ENCODE results near the gene OTUB2. TPM values are rescaled to one million over a fixed set of nuclear protein-coding genes. Genes with fewer than 3 reads are reported as not detected.
A peak's percentile ranks its signal among the peaks of the same experiment; 100 is the strongest.

OTUB2 gene
- total RNA-seq, 3 donors from 2014 or later, result 1.3 to 3.5 (median 1.4) TPM

DNA sequence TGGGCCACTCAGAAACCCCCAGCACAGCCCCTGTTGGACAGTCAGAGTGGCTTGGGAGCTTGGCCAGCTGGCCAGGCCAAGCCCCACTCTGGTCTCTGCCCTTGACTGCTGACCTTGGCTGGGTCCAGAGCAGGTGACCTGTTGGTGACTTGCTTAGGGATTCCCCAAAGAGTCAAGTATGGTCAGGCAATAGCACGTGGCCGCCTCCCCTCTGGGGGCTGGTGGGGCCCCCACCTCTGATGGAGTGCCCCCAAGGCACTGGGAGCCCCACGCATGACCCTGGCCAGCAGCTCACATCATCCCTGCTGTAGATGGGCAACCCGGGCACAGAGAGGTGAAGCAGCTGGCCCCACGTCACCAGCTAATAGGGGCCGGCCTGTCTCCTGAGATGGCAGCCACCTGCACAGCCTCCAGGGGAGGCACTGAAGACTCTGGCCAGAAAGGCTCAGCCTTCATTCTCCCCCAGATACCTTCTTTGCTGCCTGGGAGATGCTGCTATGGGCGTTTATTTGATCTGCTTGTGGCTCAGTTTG lies 27.2 kb upstream of the OTUB2 start:
- no peak overlapping the region for H3K4me3 ChIP-seq
- DNase-seq (no peak), ATAC-seq (no peak)
- intact Hi-C loops (cut with DNase I, micrococcal nuclease), result no loop called here
- H3K9me3 ChIP-seq, result no peaks in the 10 kb centered on the region
- TF ChIP-seq, protein P1, sequence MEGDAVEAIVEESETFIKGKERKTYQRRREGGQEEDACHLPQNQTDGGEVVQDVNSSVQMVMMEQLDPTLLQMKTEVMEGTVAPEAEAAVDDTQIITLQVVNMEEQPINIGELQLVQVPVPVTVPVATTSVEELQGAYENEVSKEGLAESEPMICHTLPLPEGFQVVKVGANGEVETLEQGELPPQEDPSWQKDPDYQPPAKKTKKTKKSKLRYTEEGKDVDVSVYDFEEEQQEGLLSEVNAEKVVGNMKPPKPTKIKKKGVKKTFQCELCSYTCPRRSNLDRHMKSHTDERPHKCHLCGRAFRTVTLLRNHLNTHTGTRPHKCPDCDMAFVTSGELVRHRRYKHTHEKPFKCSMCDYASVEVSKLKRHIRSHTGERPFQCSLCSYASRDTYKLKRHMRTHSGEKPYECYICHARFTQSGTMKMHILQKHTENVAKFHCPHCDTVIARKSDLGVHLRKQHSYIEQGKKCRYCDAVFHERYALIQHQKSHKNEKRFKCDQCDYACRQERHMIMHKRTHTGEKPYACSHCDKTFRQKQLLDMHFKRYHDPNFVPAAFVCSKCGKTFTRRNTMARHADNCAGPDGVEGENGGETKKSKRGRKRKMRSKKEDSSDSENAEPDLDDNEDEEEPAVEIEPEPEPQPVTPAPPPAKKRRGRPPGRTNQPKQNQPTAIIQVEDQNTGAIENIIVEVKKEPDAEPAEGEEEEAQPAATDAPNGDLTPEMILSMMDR (IDR thresholded peaks at IDR 0.05), result no peak
- peaks cover 3% of the 10 kb centered on the region for H3K4me1 ChIP-seq (ENCODE audit: low read depth)
- H3K36me3 ChIP-seq (ENCODE audit: low read depth), result no peaks in the 10 kb centered on the region

DNA sequence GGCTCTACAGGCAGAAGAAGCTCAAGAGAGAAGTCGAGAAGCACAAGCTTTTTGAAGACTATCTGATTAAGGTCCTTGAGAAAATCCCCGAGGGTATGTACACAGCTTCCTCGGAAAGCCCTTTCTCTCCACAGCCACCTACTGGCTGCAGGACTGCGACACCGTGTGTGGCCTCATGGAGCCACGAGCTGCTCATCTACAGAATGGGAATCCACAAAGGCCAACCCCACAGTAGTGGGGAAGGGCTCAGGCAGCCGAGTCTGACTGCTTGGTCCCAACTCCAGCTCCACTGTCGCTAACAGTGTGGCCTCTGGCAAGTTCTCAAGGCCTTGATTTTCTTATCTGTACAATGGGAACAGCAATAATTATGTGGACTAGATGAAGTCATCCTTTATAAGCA lies 26.6 kb upstream of the OTUB2 start:
- H3K4me1 ChIP-seq (ENCODE audit: low read depth), result peaks cover 3% of the 10 kb centered on the region
- ATAC-seq, result no peak
- intact Hi-C loops (cut with DNase I, micrococcal nuclease), result no loop called here

DNA sequence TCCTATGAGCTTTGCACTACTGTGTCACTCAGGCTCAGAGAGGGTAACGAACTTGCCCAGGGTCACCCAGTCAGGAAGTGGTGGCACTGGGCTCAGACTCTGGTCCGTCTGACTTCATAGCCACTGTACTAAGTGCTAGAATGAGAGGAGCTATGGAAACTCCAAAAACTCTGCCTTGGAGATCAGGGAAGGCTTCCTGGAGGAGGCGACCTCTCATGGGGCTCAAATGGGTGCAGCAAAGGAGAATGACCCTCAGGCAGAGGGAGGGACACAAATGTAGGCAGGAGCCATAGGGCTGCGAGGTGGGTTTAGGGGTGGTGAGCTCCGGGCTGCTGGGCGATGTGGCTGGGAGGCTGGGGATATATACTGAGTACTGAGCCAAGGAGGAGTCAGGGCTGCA lies 25.9 kb upstream of the OTUB2 start:
- no peaks in the 10 kb centered on the region for H3K9me3 ChIP-seq
- H3K4me3 ChIP-seq, result no peak overlapping the region
- no peak for DNase-seq
- intact Hi-C loops (cut with DNase I, micrococcal nuclease), result loop anchor here (2.0 kb wide), 2 partner anchors 59 to 61 kb away; no protein-coding TSS in a partner anchor
- H3K36me3 ChIP-seq (ENCODE audit: low read depth), result no peaks in the 10 kb centered on the region
- TF ChIP-seq, protein P1 (IDR thresholded peaks at IDR 0.05), result no peak
- peaks cover 3% of the 10 kb centered on the region for H3K4me1 ChIP-seq (ENCODE audit: low read depth)
- no peak for ATAC-seq

More for the DNA sequence above, 26.6 kb upstream of the OTUB2 start:
- no peak for DNase-seq
- TF ChIP-seq, protein P1 (IDR thresholded peaks at IDR 0.05), result no peak
- H3K36me3 ChIP-seq (ENCODE audit: low read depth), result no peaks in the 10 kb centered on the region
- H3K4me3 ChIP-seq, result no peak overlapping the region
- no peaks in the 10 kb centered on the region for H3K9me3 ChIP-seq

DNA sequence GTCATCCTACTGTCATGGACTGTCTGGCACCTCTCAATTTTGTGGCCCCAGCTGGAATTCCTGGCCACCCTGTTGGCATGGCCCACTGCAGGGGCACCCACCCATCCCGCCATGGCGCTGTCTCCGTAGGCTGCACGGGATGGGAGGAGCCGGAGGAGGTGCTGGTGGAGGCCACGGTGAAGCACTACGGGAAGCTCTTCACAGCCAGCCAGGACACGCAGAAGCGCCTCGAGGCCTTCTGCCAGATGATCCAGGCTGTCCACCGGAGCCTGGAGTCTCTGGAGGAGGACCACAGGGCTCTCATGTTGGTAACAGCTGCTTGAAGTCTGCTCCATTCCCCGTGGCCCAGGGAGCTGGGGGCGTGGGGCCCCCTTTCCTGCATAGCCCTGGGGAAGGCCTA lies 25.1 kb upstream of the OTUB2 start:
- Histone ChIP-seq H3K9me3 (no peaks in the 10 kb centered on the region), H3K4me3 (no peak overlapping the region), H3K4me1 (ENCODE audit: low read depth) (peaks cover 3% of the 10 kb centered on the region), H3K36me3 (ENCODE audit: low read depth) (no peaks in the 10 kb centered on the region)
- DNase-seq, result no peak
- intact Hi-C loops (cut with DNase I, micrococcal nuclease), result loop anchor here (2.0 kb wide), 2 partner anchors 60 to 62 kb away; no protein-coding TSS in a partner anchor
- ATAC-seq, result no peak
- TF ChIP-seq, protein P1 (IDR thresholded peaks at IDR 0.05), result no peak

DNA sequence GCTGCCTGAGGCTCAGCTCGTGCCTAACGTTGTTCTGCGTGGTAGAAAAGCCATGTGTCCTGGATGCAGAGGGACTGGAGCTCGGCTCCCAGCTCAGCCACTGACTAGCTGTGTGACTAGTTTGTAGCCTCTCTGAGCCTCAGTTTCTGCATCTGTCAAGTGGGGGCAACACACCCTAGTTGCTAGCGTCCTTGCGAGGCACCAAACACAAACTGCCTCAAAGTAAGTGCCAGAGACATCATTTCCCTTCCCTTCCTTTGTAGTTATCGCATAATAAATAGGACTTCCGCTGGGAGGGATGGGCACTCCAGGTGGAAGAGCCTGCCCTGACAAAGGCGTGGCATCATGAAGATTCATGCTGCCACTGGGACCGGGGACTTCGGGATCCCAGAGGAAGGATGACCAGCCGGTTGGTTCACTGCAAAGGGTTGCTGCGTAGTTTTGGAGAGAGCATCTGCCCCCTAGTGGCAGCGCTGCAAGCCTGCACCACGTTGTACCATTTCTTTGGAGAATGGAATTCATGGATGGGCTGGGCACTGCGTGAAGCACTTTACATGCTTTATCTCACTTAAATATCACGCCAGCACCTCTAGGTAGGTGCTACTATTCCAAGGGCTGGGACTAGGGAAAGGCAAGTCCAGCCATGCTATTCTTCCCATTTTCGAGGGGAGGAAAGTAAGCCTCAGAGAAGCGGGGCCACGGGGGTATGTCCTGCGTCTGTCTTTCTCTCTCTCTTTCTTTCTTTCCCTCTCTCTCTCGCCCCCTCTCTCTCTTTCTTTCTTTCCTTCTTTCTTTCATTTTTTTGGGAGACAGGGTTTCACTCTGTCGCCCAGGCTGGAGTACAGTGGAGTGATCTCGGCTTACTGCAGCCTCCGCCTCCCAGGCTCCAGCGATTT lies 24.4 kb upstream of the OTUB2 start:
- TF ChIP-seq, protein P1 (IDR thresholded peaks at IDR 0.05), result peak; percentile 97
- no peaks in the 10 kb centered on the region for H3K9me3 ChIP-seq
- ATAC-seq (peak; percentile 79), DNase-seq (peak in 2 of 3 donors; percentile 48 to 68)
- peaks cover 3% of the 10 kb centered on the region for H3K4me1 ChIP-seq (ENCODE audit: low read depth)
- no peak overlapping the region for H3K4me3 ChIP-seq
- no peaks in the 10 kb centered on the region for H3K36me3 ChIP-seq (ENCODE audit: low read depth)
- intact Hi-C loops (cut with DNase I, micrococcal nuclease), result loop anchor here (2.0 kb wide), 2 partner anchors 61 to 63 kb away; no protein-coding TSS in a partner anchor
